Gastroesophageal sphincter (tissue), 3 donors: Measurements from ENCODE around the gene COL2A1.

Source experiments
- POLR2A ChIP-seq, 2 donors: fragments of 450-650 bp; IDR thresholded peaks; one replicate each; pipeline ENCODE4 v1.6.1; 2017; ENCODE audit warnings: antibody characterized with exemption in 2 of 2, mild to moderate bottlenecking in 2 of 2, moderate library complexity in 1 of 2
- POLR2AphosphoS5 ChIP-seq: sonication (generic); formaldehyde crosslinking; IDR thresholded peaks from one replicate; pipeline ENCODE4 v1.6.1; 2017; ENCODE audit warnings: antibody characterized with exemption
- TF ChIP-seq, protein P1 (sequence below), 4 experiments: fragments of 200-600 bp in 2 of 4; fragments of 450-650 bp in 2 of 4; sonication (generic) in 1 of 4; IDR thresholded peaks; one replicate each; pipeline ENCODE4 v1.5.1; 2017 to 2019; ENCODE audit warnings: antibody characterized with exemption in 4 of 4, mild to moderate bottlenecking in 2 of 4, moderate library complexity in 2 of 4

DNA sequence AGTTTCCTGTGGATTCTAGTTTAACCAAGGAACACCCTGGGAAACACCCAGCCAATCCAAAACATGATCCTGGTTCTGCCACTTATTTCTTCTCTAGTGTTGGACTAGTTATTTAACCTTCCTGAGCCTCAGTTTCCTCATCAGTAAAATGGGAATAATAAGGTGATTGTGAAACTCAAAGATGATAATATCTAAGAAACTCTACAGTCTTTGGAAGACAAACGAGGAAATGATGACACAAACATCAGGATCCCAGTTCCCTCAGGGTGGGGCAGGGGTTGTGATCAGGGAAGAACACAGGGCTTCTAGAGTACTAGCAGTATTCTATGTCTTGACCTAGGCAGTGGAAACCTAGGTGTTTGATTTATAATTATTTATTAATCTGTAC, 58.9 kb downstream of the COL2A1 start:
- TF ChIP-seq, protein P1, sequence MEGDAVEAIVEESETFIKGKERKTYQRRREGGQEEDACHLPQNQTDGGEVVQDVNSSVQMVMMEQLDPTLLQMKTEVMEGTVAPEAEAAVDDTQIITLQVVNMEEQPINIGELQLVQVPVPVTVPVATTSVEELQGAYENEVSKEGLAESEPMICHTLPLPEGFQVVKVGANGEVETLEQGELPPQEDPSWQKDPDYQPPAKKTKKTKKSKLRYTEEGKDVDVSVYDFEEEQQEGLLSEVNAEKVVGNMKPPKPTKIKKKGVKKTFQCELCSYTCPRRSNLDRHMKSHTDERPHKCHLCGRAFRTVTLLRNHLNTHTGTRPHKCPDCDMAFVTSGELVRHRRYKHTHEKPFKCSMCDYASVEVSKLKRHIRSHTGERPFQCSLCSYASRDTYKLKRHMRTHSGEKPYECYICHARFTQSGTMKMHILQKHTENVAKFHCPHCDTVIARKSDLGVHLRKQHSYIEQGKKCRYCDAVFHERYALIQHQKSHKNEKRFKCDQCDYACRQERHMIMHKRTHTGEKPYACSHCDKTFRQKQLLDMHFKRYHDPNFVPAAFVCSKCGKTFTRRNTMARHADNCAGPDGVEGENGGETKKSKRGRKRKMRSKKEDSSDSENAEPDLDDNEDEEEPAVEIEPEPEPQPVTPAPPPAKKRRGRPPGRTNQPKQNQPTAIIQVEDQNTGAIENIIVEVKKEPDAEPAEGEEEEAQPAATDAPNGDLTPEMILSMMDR (IDR thresholded peaks at IDR 0.05): no peak
- TF ChIP-seq POLR2A (IDR thresholded peaks at IDR 0.05) (no peak), POLR2AphosphoS5 (no peak)
